Forelimb muscle (tissue), 1 donor: ENCODE measurements around the gene SLC39A13. TPM values are rescaled to one million over a fixed set of nuclear protein-coding genes. Genes with fewer than 3 reads are reported as not detected.

Source experiments
- DNase-seq: peaks from one replicate; pipeline ENCODE4 v3.0.0-alpha.2; 2013; ENCODE audit warnings: low read depth
- polyA plus RNA-seq: library from polyadenylated mRNA; unstranded; fragments of 120-200 nt; gene quantifications from one replicate; pipeline ENCODE4 v1.2.1, GENCODE V29; 2013; ENCODE audit not compliant: insufficient read length

The SLC39A13 gene
- polyA plus RNA-seq, 1 donor, result 35.3 TPM

DNA sequence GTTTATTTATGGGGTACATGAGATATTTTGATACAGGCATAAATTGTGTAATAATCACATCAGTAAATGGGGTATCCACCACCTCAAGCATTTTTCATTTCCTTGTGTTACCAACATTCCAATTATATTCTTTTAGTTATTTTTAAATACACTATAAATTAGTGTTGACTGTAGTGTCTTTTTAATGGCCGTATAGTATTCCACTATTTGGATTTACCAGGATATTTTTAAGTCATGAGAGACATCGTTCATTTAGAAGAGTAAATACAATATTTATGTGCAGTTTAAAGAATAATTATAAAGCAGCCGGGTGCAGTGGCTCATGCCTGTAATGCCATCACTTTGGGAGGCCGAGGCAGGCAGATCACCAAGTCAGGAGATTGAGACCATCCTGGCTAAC lies 23.9 kb upstream of the SLC39A13 start:
- DNase-seq, result no peak

DNA sequence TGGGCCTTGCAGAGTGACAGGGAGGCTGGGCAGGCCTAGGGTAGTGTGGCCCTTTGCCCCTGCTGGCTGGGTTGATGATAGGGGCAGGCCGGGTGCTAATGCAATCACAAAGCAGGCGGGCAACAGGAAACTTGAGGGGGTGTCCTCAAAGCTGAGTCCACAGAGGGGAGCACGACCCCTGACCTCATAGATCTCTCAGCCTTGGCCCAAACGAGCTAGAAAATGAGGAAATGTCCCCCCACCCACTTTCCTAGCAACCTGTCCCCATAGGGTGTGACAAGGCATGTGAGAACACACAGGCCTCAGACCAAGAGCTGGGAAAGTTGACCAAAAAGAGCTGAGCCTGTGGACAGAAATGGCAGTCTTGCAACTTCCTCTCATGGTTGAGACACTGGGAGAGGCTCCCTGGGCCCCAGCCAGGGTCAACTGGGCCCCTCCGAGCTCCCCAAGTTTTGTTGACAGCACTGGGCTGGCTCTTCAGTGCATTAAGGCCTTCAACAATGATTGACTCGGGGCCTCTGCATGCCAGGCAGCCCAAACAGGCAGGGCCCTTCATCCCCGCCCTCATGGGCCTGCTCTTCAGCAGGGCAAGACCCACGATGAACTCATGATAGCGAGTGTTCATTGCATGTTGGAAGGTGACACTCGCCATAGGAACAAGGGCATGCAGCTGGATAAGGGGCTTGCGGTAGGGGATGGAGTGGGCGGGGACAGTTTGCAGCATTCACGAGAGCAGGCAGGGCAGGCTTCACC lies 20.3 kb upstream of the SLC39A13 start:
- DNase-seq, result no peak

GRCh38 chr11:47388697-47389576 lies 19.5 kb upstream of the SLC39A13 start:
- DNase-seq, result no peak

DNA sequence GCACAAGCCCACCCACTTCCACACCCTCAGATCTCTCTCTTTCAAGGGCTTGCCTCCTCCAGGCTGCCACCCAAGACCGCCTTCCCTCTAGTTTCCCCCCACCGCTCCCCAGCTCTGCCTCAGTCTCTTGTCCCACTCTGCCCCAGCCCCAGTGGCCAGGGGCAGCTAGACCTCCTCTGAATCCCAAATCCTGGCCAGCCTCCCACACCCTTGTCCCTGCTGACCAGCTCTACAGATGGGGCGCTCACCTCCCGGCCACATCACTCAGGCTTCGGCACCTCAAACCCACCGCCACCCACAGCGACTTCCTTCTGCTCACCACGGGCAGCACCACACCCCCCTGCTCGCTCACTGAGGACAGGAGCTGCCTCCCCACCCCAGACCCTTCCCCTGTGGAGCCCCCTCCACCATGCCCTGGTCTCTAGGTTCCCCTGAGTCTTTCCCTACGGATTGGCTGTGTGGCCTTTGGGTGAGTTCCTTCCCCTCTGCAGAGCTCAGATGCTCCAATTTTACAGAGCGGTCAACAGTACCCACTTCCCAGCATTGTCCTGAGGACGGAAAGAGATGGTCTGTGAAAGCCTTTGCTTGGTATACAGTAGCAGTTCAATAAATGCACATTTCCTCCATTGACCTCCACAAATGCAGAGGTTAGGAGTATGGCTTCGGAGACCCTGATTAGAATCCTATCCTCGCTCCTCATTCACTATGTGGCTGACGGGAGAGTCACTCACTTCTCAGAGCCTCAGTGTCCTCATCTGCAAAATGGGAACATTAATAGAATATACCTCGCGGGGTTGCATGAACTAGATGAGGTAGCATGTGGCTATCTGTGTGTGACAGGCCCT lies 18.6 kb upstream of the SLC39A13 start:
- DNase-seq, result no peak

GRCh38 chr11:47390422-47390760 lies 18.0 kb upstream of the SLC39A13 start:
- DNase-seq, result no peak

DNA sequence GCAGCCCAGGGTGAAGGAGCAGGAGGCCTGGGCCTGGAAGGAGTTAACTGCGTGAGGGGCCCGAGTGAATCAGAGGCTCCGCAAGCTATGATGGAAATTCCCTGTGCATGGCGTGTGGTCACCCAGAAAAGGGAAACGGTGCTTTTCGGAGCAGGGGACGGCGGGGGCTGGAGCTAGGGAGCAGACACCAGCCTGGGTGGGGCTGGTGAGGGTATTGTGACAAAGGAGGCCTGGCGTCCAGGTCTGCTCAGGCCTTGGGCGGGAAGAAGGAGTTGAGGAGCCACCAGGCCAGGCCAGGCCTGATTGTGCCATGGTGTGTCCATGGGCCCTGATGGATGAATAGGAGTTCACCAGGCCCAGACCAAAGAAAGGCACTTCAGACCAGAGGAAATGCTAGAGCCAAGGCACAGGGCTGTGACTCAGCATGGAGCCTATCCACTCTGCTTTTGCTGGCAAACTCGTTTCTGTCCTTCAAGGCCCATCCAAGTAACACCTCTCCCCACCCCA lies 17.3 kb upstream of the SLC39A13 start:
- no peak for DNase-seq

DNA sequence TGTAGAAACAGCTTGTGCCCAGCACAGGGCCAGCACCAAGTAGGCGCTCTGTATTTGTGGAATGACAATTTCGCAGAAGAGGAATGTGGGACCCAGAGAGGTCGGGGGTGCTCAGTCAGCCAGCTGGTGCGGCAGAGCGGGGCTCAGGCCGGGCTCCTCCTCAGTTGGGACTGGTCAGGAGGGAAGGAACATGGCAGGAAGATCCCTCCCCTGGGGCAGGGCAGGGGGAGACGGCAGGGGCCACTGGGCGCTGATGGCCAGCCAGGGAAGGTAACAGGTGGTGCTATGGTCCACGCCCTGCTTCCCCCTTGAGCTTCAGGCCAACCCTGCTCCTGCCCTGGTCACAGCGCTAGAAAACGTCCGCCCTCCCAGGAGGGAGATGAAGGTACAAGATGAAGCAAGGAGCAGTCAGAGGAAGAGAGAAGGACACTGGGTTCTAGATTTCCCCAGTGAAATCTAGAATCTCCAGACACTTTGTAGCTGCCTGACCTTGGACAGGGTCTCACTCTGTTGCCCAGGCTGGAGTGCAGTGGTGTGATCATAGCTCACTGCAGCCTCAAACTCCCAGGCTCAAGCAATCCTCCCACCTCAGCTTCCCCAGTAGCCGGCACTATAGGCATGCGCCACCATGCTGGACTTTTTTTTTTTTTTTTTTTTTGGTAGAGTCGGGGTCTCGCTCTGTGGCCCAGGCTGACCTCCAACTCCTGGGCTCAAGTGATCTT lies 16.5 kb upstream of the SLC39A13 start:
- no peak for DNase-seq

GRCh38 chr11:47392546-47393162 lies 15.7 kb upstream of the SLC39A13 start:
- DNase-seq, result no peak

DNA sequence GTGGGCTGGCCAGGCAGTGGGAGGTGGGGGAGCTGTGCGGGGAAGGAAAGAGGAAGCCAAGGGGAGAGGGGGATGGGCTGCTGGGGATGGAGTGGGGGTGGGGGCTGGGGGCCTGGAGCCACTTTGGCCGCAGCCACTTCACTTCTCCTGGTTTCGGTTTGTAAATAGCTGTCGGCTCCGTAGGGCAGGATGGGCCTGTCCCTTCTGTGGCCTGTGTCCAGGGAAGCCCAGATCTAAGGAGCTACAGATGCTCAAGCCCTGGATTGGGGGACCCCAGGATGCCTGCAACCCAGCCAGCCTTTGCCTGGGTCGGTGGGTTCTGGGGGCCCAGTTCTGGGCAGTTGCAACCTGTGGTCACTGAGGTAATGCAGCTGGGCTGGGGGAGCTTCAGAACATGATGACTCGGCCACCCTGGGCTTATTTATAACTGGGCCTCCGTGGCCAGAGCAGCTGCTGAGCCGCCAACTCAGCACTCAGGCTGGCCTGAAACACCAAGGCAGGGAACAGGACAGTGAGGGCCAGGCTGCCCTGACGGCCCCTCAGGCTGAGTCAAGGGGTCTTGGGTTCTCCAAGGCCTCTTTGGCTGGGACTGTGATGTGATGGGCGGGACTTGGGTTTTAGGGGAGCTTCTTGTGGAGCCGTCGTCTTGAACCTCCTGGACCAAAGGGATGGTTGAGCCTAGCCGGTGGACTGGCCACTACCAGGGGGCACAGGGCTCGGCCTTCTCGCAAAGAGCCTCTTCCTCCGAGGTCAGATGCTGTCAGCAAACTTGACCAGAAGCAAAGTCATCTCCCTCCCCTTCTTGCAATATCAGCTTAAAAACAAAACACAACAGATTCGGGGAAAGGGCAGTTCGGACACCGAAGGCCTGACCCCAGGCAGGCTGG lies 15.0 kb upstream of the SLC39A13 start:
- no peak for DNase-seq

GRCh38 chr11:47394050-47394321 lies 14.4 kb upstream of the SLC39A13 start:
- DNase-seq, result no peak

- no peak for DNase-seq
These were observed 13.8 kb upstream of the SLC39A13 start for GRCh38 chr11:47394322-47395222.

- DNase-seq, result no peak
These were observed 13.0 kb upstream of the SLC39A13 start for GRCh38 chr11:47395223-47396048.

GRCh38 chr11:47396049-47396320 lies 12.4 kb upstream of the SLC39A13 start:
- no peak for DNase-seq

- DNase-seq, result no peak
These were observed 10.4 kb upstream of the SLC39A13 start for GRCh38 chr11:47398011-47398410.

- DNase-seq, result no peak
These were observed 9.8 kb upstream of the SLC39A13 start for GRCh38 chr11:47398551-47398950.

DNA sequence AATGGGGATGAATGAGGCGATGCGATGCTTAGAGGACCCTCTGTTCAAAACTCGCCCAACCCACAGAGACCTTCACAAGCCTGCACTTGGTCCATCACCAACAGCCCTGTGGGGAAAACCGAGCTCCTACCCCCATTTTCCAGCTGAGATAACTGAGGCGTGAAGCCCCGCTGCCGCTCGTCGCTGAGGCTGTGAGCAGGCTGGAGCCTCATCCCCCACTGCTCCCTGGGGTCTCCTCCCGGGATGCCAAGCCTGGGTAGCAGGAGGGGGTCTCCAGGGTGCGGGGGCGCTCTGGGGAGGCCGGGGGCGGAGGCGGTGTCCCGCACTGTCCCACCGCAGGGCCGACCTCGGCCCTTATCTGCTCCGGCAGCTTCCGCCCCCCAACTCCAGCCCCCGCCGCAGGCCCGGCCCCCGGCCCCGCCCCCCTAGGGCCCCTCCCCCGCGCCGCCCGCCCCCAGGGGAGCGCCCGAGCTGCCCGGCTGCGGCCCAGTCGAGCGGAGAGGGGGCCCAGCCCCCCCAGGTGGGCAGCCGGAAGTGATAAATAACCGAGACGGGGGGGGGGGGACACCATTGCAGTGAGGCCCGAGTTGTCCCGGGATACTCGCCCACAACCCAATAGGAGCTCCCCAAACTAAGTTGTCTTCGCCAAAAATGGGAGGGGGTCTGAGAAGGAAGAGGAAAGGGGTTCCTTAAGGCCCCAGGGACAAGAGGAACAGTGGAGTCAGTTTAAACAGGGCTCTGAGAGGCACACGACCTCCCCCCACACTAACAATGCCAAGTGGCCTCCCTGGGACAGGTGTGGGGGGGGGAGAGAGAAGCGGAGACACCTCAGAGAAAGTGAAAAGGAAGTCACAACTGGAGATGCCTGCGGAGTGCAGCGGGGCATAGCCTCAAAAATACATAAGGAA lies 8.3 kb upstream of the SLC39A13 start:
- DNase-seq, result no peak

DNA sequence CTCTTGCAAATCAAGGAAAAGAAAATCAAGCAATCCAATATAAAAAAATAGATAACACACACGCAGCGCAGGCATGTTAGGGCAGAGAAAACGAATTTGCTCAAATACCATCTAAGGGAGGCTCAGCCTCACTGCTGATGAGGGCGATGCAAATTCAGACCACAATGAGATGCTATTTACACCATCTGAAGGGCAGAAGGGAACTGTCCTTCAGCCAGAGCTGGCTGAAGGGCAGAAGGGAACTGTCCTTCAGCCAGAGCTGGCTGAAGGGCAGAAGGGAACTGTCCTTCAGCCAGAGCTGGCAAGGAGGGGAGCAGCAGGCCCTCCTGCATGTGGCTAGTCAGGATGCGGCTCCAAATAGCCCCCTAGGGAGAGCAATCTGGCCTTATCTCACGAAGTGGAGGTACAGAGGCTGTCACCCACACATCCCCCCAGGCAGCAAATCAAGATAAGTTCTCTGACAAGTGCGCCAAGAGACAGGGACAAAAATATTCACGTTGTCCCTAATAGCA lies 7.6 kb upstream of the SLC39A13 start:
- no peak for DNase-seq
